Testis (tissue), 2 donors: ENCODE results near the gene ARMC3.

Experiments
- CTCF ChIP-seq, 3 experiments: fragments of 450-650 bp in 2 of 3; fragments of 200-600 bp in 1 of 3; sonication (generic) in 1 of 3; IDR thresholded peaks; one replicate each; pipeline ENCODE4 v1.5.1; 2016 to 2019; ENCODE audit warnings: antibody characterized with exemption in 3 of 3, mild to moderate bottlenecking in 2 of 3, moderate library complexity in 1 of 3
- POLR2A ChIP-seq: fragments of 450-650 bp; IDR thresholded peaks from one replicate; pipeline ENCODE4 v1.6.1; 2017; ENCODE audit warnings: antibody characterized with exemption, mild to moderate bottlenecking, moderate library complexity

DNA sequence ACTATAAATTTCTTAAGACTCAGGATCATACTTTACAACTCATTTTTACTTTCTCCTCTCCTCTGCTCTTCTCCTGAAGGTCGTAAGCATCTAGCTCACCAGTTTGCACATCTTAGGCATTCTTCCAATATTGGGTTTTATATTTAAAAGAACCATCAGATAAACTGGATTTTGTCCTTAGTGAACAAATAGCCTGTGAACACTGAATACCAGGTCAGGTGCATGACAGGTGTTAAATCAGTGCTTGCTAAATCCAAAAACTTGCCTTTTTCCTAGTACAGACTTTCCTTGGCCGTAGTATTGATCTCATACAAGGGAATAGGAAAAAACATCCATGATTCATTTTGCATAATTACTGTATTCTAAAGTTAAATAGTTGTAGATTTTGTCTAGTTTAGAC, 53.0 kb downstream of the ARMC3 start:
- TF ChIP-seq POLR2A (no peak), CTCF (IDR thresholded peaks at IDR 0.05) (no peak)
